ENCODE data around the gene ZHX3. TPM values are rescaled to one million over a fixed set of nuclear protein-coding genes. Genes with fewer than 3 reads are reported as not detected.
"Not testable (repeated sequence)": the region's sequence is repeated elsewhere in the genome, so short reads cannot be mapped to it uniquely, and the experiment has no call there.

The ZHX3 gene
- total and polyA plus RNA-seq, 2 donors = 15.4 to 28.2 TPM

GRCh38 chr20:41261260-41261659 is 56.3 kb downstream of the ZHX3 start:
- no peak for DNase-seq (ENCODE audit: extremely low spot score)
- no peaks in the 10 kb centered on the region for H3K4me1 ChIP-seq (ENCODE audit: insufficient read depth)
- no peaks in the 10 kb centered on the region for H3K36me3 ChIP-seq (ENCODE audit: insufficient read depth)
- H3K4me3 ChIP-seq (ENCODE audit: low read depth, low read length) = no peak overlapping the region
- H3K27ac ChIP-seq (ENCODE audit: low read depth) = no peak overlapping the region

- no peaks in the 10 kb centered on the region for H3K4me1 ChIP-seq (ENCODE audit: insufficient read depth)
- WGBS = 89% methylated on average over 1 of the region's 1 CpG
- H3K27ac ChIP-seq (ENCODE audit: low read depth) = peak overlapping the region; percentile 2
- H3K36me3 ChIP-seq (ENCODE audit: insufficient read depth) = no peaks in the 10 kb centered on the region
- H3K4me3 ChIP-seq (ENCODE audit: low read depth, low read length) = no peak overlapping the region
- no peak for DNase-seq (ENCODE audit: extremely low spot score)
Observed at GRCh38 chr20:41260734-41261220, 56.8 kb downstream of the ZHX3 start.

- Histone ChIP-seq H3K4me1 (ENCODE audit: insufficient read depth) (no peaks in the 10 kb centered on the region), H3K4me3 (ENCODE audit: low read depth, low read length) (no peak overlapping the region), H3K27ac (ENCODE audit: low read depth) (no peak overlapping the region), H3K36me3 (ENCODE audit: insufficient read depth) (no peaks in the 10 kb centered on the region)
- no peak for DNase-seq (ENCODE audit: extremely low spot score)
Observed at GRCh38 chr20:41259309-41259708, 58.2 kb downstream of the ZHX3 start.

GRCh38 chr20:41258474-41258873 is 59.1 kb downstream of the ZHX3 start:
- no peak for DNase-seq (ENCODE audit: extremely low spot score)
- WGBS = 85% methylated on average over 3 of the region's 3 CpGs
- no peaks in the 10 kb centered on the region for H3K4me1 ChIP-seq (ENCODE audit: insufficient read depth)
- H3K27ac ChIP-seq (ENCODE audit: low read depth) = no peak overlapping the region
- no peaks in the 10 kb centered on the region for H3K36me3 ChIP-seq (ENCODE audit: insufficient read depth)
- no peak overlapping the region for H3K4me3 ChIP-seq (ENCODE audit: low read depth, low read length)

GRCh38 chr20:41256516-41256915 is 61.0 kb downstream of the ZHX3 start:
- no peak for DNase-seq (ENCODE audit: extremely low spot score)
- 94% methylated on average over 5 of the region's 5 CpGs for WGBS

GRCh38 chr20:41255655-41256054 is 61.9 kb downstream of the ZHX3 start:
- WGBS = 97% methylated on average over 1 of the region's 1 CpG
- no peak for DNase-seq (ENCODE audit: extremely low spot score)
- H3K36me3 ChIP-seq (ENCODE audit: insufficient read depth) = no peaks in the 10 kb centered on the region
- no peak overlapping the region for H3K27ac ChIP-seq (ENCODE audit: low read depth)
- H3K4me1 ChIP-seq (ENCODE audit: insufficient read depth) = no peaks in the 10 kb centered on the region
- H3K4me3 ChIP-seq (ENCODE audit: low read depth, low read length) = no peak overlapping the region

More at GRCh38 chr20:41256516-41256915, 61.0 kb downstream of the ZHX3 start:
- H3K27ac ChIP-seq (ENCODE audit: low read depth) = no peak overlapping the region
- H3K4me3 ChIP-seq (ENCODE audit: low read depth, low read length) = no peak overlapping the region
- H3K4me1 ChIP-seq (ENCODE audit: insufficient read depth) = no peaks in the 10 kb centered on the region
- no peaks in the 10 kb centered on the region for H3K36me3 ChIP-seq (ENCODE audit: insufficient read depth)

GRCh38 chr20:41249411-41250281 is 67.9 kb downstream of the ZHX3 start:
- H3K27ac ChIP-seq (ENCODE audit: low read depth) = peak overlapping the region; percentile 89
- no peak for DNase-seq (ENCODE audit: extremely low spot score)
- 28% methylated on average over 9 of the region's 9 CpGs for WGBS
- H3K36me3 ChIP-seq (ENCODE audit: insufficient read depth) = no peaks in the 10 kb centered on the region
- H3K4me3 ChIP-seq (ENCODE audit: low read depth, low read length) = no peak overlapping the region
- peaks cover 4% of the 10 kb centered on the region for H3K4me1 ChIP-seq (ENCODE audit: insufficient read depth)

- Histone ChIP-seq H3K36me3 (ENCODE audit: insufficient read depth) (no peaks in the 10 kb centered on the region), H3K27ac (ENCODE audit: low read depth) (peak overlapping the region; percentile 71), H3K4me3 (ENCODE audit: low read depth, low read length) (no peak overlapping the region), H3K4me1 (ENCODE audit: insufficient read depth) (peaks cover 4% of the 10 kb centered on the region)
- DNase-seq (ENCODE audit: extremely low spot score) = peak; percentile 55
- WGBS = 11% methylated on average over 4 of the region's 4 CpGs
Observed at GRCh38 chr20:41248368-41249024, 69.0 kb downstream of the ZHX3 start.

GRCh38 chr20:41247523-41248367 is 69.8 kb downstream of the ZHX3 start:
- Histone ChIP-seq H3K4me3 (ENCODE audit: low read depth, low read length) (no peak overlapping the region), H3K4me1 (ENCODE audit: insufficient read depth) (peaks cover 4% of the 10 kb centered on the region), H3K36me3 (ENCODE audit: insufficient read depth) (no peaks in the 10 kb centered on the region), H3K27ac (ENCODE audit: low read depth) (peak overlapping the region; percentile 83)
- whole genome bisulfite sequencing = 62% methylated on average over 7 of the region's 7 CpGs
- DNase-seq (ENCODE audit: extremely low spot score) = no peak

- H3K4me1 ChIP-seq (ENCODE audit: insufficient read depth) = peaks cover 4% of the 10 kb centered on the region
- DNase-seq (ENCODE audit: extremely low spot score) = no peak
Observed at GRCh38 chr20:41245086-41245707, 72.3 kb downstream of the ZHX3 start.

GRCh38 chr20:41242807-41243206 is 74.7 kb downstream of the ZHX3 start:
- no peaks in the 10 kb centered on the region for H3K4me1 ChIP-seq (ENCODE audit: insufficient read depth)
- no peak overlapping the region for H3K4me3 ChIP-seq (ENCODE audit: low read depth, low read length)
- no peaks in the 10 kb centered on the region for H3K36me3 ChIP-seq (ENCODE audit: insufficient read depth)
- no peak for DNase-seq (ENCODE audit: extremely low spot score)
- 83% methylated on average over 2 of the region's 2 CpGs for whole genome bisulfite sequencing
- H3K27ac ChIP-seq (ENCODE audit: low read depth) = no peak overlapping the region

More at GRCh38 chr20:41245086-41245707, 72.3 kb downstream of the ZHX3 start:
- Histone ChIP-seq H3K4me3 (ENCODE audit: low read depth, low read length) (no peak overlapping the region), H3K27ac (ENCODE audit: low read depth) (peak overlapping the region; percentile 53), H3K36me3 (ENCODE audit: insufficient read depth) (no peaks in the 10 kb centered on the region)
- 50% methylated on average over 2 of the region's 2 CpGs for WGBS

GRCh38 chr20:41242352-41242751 is 75.2 kb downstream of the ZHX3 start:
- H3K4me3 ChIP-seq (ENCODE audit: low read depth, low read length) = no peak overlapping the region
- 72% methylated on average over 1 of the region's 1 CpG for WGBS
- no peak overlapping the region for H3K27ac ChIP-seq (ENCODE audit: low read depth)
- no peaks in the 10 kb centered on the region for H3K4me1 ChIP-seq (ENCODE audit: insufficient read depth)
- DNase-seq (ENCODE audit: extremely low spot score) = no peak
- H3K36me3 ChIP-seq (ENCODE audit: insufficient read depth) = no peaks in the 10 kb centered on the region

GRCh38 chr20:41237233-41237632 is 80.3 kb downstream of the ZHX3 start:
- H3K4me3 ChIP-seq (ENCODE audit: low read depth, low read length); H3K36me3 ChIP-seq (ENCODE audit: insufficient read depth); H3K4me1 ChIP-seq (ENCODE audit: insufficient read depth); H3K27ac ChIP-seq (ENCODE audit: low read depth); DNase-seq (ENCODE audit: extremely low spot score): not testable (repeated sequence)
- WGBS = 99% methylated on average over 2 of the region's 3 CpGs
